Fibroblast of villous mesenchyme (primary cell): Measurements from ENCODE around the gene RRP8. TPM values are rescaled to one million over a fixed set of nuclear protein-coding genes. Genes with fewer than 3 reads are reported as not detected.

ENCODE experiments used
- DNase-seq: peaks from one replicate; pipeline ENCODE4 v3.0.0-alpha.2; 2010; ENCODE audit warnings: low read depth
- H3K4me3 ChIP-seq: 2 replicates; pipeline ENCODE4 v1.5.1; 2011; ENCODE audit warnings: low read depth, mild to moderate bottlenecking, low read length
- total RNA-seq: library from RNA; depleted of rRNA; stranded (reverse); fragments of >200 nt; gene quantifications from 2 replicates; pipeline ENCODE4 v1.2.3, GENCODE V29; 2012
- TF ChIP-seq, protein P1 (sequence below): IDR thresholded peaks from 2 replicates; pipeline ENCODE4 v1.5.1; 2012; ENCODE audit warnings: low read depth, mild to moderate bottlenecking, low read length; ENCODE audit not compliant: insufficient read depth

RRP8 gene
- total RNA-seq, 1 donor: 13.4 TPM

DNA sequence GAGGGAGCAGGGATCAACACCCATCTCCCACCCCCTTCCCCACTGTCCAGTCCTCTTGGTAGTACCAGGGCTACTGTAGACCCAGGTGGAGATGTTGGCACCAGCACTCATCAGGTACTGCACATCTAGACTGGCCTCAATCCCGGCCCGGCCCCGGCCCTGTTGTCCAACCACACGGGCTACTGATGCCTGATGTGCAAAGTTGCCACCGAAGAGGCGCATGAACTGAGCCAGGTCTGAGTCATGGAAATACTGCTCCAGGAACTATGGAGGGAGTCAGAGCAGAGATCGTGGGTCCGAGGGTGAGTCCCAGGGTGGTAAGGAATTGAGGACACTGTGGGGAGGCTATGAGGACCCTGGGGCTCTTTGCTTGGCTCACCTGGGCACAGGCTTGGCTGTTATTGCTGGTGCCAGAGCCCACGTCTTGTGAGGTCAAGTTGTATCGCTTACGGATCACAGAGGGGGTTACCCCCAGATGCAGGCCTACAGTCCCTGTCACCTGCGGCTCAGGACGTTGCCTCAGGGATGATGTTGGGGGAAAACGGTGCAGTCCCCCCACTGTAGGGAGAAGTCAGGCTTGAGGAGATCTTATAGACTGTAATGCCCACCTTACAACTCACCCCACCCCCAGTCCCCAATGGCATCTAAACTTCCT, 13.3 kb upstream of the RRP8 start:
- TF ChIP-seq, protein P1, sequence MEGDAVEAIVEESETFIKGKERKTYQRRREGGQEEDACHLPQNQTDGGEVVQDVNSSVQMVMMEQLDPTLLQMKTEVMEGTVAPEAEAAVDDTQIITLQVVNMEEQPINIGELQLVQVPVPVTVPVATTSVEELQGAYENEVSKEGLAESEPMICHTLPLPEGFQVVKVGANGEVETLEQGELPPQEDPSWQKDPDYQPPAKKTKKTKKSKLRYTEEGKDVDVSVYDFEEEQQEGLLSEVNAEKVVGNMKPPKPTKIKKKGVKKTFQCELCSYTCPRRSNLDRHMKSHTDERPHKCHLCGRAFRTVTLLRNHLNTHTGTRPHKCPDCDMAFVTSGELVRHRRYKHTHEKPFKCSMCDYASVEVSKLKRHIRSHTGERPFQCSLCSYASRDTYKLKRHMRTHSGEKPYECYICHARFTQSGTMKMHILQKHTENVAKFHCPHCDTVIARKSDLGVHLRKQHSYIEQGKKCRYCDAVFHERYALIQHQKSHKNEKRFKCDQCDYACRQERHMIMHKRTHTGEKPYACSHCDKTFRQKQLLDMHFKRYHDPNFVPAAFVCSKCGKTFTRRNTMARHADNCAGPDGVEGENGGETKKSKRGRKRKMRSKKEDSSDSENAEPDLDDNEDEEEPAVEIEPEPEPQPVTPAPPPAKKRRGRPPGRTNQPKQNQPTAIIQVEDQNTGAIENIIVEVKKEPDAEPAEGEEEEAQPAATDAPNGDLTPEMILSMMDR: no peak
- DNase-seq: no peak
- H3K4me3 ChIP-seq: no peak overlapping the region

DNA sequence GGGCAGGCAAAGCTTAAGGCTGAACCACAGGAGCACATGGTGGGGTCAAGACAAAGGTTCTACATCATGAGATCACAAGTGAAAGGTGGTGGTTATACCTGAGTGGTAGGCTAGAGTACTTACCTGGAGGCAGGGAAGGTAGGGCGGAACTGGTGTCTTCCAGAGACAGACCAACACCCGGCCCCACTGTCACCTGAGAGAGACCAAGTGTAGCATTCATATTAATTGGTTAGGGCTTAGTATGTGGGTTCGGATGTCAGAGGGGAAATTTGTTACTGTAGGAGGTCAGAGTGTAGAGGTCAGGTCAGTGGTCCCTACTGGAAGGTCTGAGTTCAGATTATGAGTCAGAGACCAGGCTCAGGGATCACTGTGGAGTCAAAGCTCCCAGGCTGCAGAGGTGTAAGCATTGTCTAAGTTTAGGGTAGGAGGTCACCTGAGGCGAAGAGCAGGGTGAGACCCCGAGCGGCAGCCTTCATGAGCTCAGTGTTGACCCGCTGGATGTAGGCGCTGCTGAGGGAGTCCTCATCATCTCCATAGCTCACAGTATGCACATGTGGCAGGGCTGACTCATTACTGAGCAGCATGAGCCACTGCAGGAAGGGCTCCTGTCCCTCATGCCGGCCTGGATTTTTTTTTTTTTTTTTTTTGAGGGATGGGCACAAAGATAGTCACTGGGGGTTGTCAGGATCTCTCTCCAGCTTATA, 12.6 kb upstream of the RRP8 start:
- TF ChIP-seq, protein P1: no peak
- no peak for DNase-seq
- no peak overlapping the region for H3K4me3 ChIP-seq

- DNase-seq: no peak
- H3K4me3 ChIP-seq: no peak overlapping the region
- TF ChIP-seq, protein P1: no peak
Observed at GRCh38 chr11:6615046-6615445, 11.6 kb upstream of the RRP8 start.

- no peak overlapping the region for H3K4me3 ChIP-seq
- no peak for DNase-seq
- TF ChIP-seq, protein P1: no peak
Observed at GRCh38 chr11:6614446-6614845, 11.0 kb upstream of the RRP8 start.

GRCh38 chr11:6613496-6613895, 10.1 kb upstream of the RRP8 start:
- TF ChIP-seq, protein P1: no peak
- H3K4me3 ChIP-seq: no peak overlapping the region
- DNase-seq: no peak

DNA sequence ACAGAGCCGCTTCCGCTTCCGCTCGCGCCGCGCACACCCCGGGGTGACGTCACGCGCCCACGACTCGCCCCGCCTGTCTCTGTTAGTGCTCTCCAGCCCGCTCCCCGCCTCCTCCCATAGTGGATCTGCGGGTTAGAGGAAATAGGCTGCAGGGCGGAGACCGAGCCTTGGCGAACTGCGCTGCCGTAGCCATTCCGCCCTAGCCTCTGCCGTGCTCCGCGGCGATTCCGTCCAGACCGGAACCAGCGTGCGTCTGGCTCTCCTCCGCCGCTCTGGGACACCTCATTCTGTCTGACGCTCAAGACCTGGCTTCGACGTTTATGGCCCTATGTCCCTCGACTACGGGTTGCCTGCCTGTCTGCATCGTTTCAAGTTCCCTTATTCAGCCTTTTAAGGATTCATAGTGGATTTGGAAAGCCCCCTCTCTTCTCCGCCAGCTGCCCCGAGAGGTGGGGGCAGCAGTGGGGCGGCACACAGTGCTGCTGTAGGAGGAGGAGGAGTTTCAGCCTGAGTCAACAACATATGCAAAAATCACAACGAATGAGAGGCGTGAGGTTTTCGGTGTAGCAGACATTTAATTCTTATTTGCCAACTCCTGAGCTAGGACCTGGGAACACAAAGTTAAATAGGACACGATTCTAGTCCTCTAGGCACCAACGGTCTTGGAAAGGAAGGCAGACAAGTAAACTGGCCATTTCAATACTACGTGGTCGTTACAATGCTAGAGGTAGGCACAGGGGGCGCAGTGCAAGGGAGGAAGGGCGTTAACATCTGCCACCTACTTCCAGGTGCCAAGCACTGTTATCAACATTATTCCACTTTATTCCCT, 9.0 kb upstream of the RRP8 start, which contains the start of gene TAF10:
Gene TAF10, minus strand, starts transcription at position 4 of the 829 bp plus-strand sequence. CDS start 27 bp downstream, outside the sequence.
- TF ChIP-seq, protein P1: peak; percentile 50
- H3K4me3 ChIP-seq: peak within 1 kb of the TSS; percentile 77
- peak; percentile 98 for DNase-seq
